HG03457 (cell line): ENCODE results near the gene PAX1.

Experiments used
- ATAC-seq: cut with Tn5 transposase; IDR thresholded peaks from one replicate; pipeline ENCODE4 v1.9.1; 2021; ENCODE audit warnings: moderate number of reproducible peaks; ENCODE audit not compliant: unreplicated experiment

PAX1 gene

DNA sequence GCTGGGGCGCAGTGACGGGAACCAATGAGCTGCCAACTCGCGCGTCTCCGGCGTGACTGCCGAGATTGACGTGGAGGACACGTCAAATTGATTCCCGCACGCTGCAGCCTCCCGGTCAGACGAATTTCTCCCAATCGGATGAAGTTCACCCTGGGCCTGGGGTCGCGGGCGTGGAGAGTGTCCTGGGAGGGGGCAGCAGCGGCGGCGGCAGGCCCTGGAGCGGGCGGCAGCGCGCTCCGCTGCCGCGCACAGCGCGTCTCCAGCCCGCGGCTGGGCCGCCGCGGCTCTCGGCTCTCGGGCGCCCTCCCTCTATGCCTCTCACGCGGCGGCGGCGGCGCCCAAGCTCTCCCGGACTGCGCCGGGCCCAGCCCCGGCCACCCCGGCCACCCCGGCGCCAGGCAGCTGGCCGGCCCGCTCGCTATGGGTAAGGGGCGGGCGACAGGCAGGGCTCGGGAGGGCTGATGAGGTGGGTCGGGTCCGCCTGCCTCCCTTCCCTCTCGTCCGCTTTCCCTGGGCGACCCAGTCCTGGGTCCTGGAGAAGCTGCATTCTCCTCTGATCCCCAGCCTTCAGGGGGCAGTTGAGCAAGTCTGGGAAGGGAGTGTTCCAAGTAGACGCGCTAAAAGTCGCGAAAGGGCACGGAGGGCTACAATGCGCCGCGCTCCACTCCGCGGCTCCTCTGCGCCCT, at the start of gene PAX1:
Gene PAX1 (plus strand): TSS at position 90 of the 686 bp plus-strand sequence. CDS start 49 bp downstream, at position 139.
- no peak for ATAC-seq

DNA sequence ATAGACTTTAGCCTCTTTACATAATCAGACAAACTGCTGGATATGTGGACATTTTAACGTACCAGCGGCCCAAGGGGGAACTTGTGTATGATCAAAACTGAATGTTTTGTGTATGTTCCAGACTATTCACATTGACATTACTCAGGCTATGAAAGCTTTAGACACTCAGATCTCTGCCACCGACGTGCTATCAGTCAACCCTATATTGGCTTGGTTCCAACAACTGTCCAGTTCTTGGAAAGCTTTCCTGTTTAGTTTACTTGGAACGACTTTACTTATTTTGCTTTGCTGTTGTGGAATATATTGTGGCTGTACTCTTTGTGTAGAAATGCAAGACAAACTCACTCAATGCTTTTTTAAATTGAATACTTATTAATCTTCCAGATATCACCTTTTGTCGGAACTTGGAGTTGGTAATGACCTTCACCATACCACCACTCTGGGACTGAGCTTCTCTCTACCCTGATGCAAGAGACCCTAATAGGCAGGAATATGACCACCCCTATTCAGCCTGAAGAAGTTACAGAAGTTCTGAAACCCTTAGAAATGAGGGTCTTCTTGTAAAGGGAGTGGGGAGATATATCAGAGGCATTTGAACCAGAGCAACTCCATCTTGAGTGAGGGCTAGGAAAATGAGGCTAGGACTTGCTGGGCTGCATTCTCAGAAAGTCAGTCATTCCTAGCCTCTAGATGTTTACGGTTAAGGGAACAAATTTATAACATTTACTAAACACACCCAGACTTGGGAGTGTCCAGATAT, 49.0 kb upstream of the PAX1 start:
- no peak for ATAC-seq

DNA sequence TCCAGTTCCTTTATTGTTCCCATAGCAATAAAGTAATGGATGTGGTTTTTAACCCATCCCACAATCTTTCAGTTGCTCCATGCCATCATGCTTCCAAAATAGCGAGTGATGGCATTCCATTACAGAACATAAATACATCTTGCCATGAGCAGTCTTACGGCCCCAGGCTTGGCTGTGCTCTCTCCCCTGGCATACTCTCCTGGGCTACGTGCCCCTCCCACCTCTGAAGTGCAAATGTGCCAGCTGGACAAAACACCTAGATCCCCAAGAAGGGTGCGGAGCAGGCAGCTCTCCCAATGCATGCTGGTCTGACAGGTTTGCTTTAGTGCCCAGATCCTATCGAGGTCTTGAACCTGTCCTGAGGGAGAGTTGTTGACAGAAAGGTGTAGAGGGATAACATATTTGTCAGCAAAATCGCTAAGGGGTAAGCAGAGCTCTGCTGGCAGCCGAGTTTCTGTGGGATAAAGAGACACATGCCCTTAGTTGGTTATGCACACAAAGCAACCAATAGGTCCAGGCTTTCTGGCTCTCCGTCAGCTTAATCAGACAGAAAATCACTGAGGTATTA, 43.9 kb upstream of the PAX1 start:
- no peak for ATAC-seq

DNA sequence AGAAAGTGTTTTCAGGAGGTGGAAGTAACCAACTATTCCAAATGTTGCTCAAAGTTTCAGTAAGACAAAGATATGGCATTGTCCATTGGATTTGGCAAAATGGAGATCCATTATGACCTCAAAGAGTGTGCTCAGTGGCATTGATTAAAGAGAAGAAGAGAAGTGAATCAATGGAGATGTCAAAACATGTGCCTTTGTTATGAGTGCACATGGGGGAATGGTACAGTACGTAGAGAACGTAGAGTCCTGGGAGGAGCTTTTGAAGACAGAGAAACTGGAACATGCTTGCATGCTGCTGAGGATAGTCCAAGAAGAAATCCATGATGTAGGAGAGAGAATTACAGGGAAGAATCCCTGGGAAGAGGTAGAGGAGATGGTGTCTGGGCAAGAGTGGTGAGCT, 42.0 kb upstream of the PAX1 start:
- no peak for ATAC-seq

DNA sequence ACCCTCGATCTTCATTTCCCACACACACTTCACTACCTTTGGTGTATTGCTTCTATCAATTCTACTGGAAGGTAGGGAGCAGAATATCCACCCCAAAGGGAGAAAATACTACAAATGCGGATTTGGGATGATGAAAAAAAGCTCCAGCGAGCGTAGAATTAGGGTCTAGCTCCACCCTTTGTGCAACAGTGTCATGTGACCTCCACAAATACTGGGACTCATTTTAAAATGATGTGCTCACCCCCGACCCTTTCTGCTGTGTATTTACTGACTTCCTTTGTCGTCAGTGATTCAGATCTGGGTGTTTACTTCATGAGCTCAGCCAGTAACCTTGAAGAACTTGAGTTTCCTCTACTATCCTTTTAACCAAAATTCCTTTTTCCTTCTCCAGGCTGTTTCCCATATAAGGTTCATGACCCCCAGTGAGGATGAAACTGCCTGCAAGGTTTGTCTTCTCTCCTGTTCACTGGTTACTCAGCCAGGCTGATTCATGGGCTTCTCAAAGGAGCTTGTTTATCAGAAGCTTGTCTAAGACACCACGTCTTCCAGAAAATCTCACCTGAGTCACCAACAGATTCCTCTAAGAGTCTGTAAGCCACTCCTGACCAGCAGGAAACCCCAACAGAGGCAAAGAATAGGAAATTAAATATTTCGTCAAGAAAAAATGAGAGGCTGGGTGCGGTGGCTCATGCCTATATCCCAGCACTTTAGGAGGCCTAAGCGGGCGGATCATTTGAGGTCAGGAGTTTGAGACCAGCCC, 39.6 kb upstream of the PAX1 start:
- ATAC-seq: no peak

DNA sequence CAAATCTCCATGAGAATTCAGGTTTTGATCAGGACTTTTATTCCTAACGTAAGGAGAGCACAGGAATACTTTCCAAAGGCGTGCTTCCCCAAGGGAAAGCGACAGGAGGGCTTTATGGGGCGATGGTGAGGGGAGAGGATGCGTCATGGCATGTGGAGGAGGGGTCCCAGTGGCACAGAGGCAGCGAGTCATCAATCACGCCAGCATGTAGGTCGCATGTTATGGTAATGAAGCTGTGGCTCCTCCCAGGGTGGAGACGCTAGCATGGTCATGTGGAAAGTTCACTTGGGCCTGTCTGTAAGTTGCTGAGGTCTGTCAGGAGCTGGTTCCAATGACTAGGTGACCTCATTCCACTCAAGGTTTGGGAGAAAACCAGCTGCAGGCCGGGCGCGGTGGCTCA, 35.3 kb upstream of the PAX1 start:
- no peak for ATAC-seq

DNA sequence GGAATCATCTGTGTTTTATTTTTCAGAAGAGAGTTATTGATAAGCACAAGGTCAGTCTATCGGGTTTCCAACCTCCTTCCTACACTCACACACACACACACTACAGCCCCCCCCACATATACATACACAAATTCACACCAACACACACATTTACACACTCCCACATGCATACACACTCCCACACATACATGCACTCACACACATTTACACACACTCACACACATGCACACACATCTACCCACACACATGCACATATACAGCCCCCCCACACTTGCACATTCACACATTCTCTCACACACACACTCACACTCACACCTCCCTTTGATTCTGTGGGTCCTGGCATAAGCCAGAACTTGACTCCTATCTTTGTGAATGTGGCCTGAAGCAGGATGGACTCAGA, 34.5 kb upstream of the PAX1 start:
- no peak for ATAC-seq

DNA sequence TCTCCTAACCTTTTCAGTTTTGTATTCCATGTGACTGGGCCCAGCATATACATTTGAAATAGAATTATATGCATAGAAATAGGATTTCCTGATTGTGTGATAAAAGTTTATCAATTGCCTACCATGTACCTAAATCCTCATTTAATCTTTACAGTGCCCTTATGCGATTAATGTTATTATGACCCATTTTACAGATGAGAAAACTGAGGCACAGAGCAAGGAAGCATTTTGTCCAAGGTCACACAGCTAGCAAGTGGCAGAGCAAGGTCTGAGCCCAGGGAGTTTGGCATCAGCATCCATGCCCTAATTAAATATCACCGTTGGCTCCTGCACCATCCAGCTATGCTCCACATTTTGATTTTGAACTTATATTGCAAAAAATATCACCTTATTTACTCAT, 28.2 kb upstream of the PAX1 start:
- ATAC-seq: no peak

DNA sequence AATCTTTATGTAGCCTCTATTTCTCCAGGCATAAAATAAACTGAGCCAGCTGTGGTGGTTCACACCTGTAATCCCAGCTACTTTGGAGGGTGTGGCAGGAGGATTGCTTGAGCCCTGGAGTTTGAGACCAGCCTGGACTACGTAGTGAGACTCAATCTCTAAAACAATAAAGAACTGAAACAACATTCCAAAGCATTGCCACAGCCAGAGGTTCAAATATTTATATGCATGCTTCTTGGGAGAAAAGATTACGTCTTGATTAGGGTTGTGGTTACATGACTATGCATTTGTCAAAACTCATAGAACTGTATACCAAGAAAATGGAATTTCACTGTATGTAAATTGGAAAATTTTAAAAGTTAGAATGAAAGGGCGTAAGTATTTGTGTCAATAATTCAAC, 27.7 kb upstream of the PAX1 start:
- no peak for ATAC-seq

DNA sequence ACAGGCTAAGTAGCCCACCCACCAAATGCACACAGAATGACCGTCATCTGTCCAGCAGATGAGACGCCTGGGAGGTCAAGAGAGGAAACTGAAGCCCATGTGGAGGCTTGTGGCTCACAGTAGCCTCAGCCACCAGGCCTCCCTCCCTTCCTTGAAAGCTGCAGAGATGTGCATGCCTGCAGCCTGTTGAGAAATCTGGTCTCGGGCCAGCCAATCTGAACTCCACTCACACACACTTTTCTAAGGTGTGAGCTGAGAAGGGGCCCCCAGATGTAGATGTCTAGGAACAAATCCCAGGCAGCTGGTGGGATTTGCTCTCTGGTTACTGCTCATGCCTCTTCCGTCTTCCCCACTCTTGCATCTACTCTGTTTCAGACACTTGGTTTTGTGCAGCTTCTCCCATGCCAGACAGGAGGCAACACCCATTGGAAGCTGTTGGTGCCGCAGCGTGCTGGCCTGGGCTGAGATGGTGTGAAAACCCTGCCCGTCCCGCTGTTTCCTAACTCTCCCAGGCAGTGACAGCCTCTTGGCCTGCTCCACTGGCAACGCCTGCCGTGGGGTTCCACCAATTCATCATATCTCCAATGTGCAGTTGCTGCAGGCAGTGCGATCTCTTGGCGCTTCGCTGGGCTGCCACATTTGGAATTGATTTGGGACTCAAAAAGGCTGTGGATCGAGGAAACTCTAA, 24.1 kb upstream of the PAX1 start:
- ATAC-seq: no peak

DNA sequence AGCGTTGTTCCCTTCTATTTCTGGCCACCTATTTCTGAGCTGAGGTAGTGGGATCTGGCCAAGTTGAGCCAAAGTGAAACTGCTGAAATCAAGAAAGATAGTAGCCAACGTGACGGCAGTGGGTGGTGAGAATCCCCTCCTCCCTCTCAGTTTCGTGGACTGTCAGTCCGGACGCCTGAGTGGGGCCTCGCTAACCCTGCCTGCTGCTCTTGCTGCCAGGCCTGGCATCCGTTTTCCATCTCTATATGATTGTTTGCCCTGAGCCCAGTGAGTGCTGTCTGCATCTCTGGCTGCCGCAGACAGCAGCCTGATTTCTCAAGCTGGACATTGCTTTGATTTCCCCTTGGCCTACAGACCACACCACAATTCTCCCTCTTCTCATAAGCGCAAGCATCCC, 23.5 kb upstream of the PAX1 start:
- no peak for ATAC-seq

DNA sequence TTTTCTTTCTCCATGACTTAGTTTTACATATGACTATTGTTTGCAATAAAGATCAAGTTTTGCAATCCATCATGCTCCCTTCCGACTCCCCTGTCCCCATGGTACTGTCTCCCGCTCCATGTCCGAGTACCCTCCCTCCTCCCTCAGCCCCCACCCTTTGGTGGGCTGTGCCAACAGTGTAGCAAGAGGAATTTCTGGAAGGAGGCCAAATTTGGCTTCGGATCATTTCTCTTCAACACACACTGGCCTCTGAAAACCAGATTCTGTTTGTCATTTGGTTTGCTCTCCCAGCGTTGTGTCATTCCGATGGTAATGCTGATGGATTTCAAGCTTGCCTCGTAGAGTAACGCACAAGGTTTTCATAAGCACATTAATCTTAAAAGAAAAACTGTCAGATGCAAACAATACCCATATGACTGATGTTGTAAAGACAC, 22.9 kb upstream of the PAX1 start:
- no peak for ATAC-seq

DNA sequence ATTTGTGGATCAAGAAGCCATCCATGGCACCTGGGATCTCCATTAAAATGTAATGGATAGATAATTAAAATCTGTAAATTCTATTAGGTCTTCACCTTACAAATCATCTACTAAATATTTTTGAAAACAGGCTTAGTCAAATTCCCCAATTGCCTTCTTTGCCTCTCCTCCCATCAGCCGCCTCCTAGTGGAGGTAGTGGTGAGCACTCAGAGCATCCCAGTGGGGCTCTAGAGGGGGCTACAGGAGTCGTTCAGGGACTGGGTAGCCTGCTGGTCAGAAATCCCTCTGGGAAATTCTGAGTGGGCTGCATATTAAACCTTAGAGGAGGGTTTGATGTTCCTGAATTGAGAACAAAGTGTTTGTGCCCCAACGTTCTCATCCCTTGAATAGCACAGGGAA, 20.8 kb upstream of the PAX1 start:
- ATAC-seq: no peak

DNA sequence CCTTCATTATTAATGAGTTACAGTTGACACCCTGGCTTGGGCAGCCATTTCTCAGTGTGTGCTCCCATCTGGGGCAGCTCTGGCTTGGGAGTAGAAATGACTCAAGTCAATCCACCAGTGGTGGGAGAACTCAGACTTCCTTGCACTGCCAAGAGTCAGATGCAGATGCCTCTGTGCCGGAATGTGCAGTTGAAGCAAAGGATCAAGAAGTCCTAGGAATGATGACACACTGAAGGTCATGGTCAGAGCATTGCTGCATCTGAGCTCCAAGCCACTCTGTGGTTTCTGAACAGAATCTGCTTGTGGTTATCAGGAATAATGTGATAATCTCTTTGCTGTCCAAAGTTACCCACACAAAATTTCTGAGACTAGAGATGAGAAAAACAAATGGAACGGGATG, 19.5 kb upstream of the PAX1 start:
- ATAC-seq: no peak

DNA sequence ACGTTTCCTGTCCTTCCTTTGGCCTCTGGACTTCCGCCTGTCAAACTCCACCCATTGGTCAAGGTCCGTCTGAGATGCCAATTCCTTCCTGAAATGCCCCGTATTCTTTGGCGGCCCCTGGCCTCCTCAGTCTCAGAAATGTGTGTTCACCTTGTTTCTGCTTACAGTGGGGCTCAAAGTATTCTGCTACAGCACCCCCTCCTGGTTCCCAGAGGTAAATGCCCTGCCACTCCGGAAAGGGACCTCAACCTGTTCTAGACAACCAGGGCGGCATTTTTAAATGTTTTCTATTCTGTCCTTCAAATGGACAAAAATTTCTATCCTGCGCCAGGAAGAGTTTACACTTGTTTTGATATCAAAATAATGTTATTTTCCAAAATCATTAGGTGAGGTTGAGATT, 12.1 kb upstream of the PAX1 start:
- no peak for ATAC-seq

DNA sequence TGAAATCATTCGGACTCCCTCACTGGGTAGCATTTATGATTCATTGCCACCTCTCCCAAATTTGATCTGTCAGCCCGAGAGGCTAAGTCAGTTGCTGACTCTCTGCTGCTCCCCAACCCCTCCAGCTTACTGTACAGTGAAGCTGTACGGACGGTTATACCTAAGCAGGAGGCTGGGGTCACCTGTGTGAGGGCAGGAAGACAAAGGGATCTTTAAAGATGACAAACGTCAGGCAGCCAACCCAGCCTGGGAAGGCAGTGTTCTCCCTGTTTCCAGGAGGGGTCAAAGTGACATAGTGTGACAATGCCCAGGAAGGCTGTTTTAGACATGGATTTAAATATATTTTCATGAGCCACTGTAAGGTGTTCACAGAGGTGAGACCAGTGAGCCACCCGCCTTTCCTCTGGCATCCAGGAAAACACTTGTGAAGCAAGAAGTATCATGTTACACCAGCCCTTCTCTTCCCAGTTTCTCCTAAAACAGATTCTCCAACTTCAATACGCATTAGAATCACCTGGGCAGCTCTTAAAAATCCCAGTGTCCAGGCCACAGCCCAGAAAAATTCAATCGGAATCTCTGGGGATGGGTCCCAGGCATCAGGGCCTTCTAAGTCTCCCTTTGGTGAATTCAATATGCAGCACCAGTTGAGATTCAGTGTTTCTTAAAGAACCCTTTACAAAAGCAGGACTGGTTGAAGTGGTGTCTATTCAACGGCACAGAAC, 6.8 kb upstream of the PAX1 start:
- ATAC-seq: no peak

DNA sequence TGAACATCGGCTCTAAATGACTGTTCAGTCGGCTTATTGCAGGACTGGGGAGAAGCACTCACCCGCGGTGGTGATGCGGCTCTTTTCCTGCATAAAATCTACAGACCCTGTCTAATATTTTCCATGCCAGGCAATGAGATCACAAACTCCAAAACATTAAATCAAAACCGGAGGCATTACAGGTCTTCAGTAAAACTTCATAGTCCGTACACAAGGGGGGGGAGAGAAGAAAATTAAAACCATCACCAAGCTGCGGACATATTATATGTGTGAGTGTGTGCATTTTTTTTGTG, 6.3 kb upstream of the PAX1 start:
- ATAC-seq: no peak

DNA sequence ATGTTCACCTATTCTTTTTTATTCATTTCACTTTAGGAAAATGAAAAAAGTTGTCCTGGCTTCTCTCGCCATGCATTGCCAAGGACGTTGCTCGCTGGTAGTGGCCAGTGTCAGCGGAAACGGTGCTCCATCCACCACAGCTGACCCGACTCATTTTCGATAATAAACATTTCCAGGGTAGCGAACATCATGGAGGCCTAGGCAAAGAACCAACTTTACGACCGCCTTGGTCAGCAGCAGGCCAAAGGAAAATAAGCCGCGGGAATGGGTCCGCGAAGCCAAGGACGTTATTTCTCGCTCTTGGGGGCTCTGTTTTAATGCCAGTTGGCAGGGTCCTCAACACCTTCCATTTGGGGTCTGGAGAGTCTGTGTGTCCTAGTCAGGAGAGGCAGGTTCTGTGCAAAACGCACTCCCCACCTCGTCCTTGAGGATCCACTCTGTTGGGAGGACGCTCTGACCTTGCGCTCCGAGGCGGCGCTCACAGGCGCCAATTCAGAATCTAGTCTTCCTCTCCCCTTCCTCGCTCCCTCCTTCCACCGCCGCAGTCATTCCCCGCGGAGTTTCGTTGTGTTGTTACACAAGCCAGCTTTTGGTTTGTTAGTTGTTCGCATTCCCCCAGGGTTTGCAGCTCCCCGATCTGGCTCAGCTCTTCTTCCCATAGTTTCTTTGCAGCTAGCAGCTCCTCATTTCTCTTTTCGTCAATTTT, 4.1 kb upstream of the PAX1 start:
- ATAC-seq: no peak

DNA sequence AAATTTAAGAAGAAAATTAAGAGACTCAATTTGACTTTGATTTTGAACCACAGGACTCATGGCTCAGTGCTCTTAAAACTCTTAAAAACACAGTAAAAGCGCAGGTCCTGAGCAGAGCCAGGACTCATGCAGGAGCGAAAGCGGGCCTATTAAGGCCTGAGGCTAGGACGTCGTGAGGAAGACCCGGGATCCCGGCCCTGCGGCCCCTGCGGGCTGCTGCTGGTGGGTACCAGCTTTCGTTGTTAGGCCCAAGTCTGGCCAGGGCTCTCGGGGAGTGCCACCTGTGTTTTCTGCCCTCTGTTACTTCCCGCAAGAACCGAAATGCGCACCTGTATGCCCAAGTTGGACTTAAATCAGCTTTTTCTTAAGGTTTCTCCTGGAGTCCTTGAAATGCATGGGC, 3.4 kb upstream of the PAX1 start:
- no peak for ATAC-seq
